T-helper 17 cell (primary cell): ENCODE data around the gene HNRNPC. TPM values are rescaled to one million over a fixed set of nuclear protein-coding genes. Genes with fewer than 3 reads are reported as not detected.
"Not testable (repeated sequence)": the region's sequence is repeated elsewhere in the genome, so short reads cannot be mapped to it uniquely, and the experiment has no call there.

Experiments
- ATAC-seq: fragments of 150-1000 bp; cut with Tn5 transposase; 2 replicates; pipeline ENCODE4 v1.10.0; 2021; ENCODE audit warnings: mild to moderate bottlenecking, moderate library complexity
- DNase-seq, 3 donors: peaks; one replicate each; pipeline versions ENCODE4 v3.0.0 to v3.0.0-alpha.2; 2020 to 2021
- H3K9me3 ChIP-seq: one replicate; pipeline ENCODE4 v1.7.0; 2013; ENCODE audit warnings: low read length, mild to moderate bottlenecking; ENCODE audit not compliant: control insufficient read depth, poor library complexity, severe bottlenecking
- H3K27ac Mint-ChIP-seq: one replicate; pipeline ENCODE4 v1.8.0; 2022; ENCODE audit warnings: mild to moderate bottlenecking, moderate library complexity, mixed read lengths
- H3K27me3 Mint-ChIP-seq: one replicate; pipeline ENCODE4 v1.8.0; 2022; ENCODE audit warnings: mixed read lengths
- H3K36me3 Mint-ChIP-seq: one replicate; pipeline ENCODE4 v1.8.0; 2022; ENCODE audit warnings: low read depth, mixed read lengths
- H3K4me1 Mint-ChIP-seq: one replicate; pipeline ENCODE4 v1.8.0; 2022; ENCODE audit warnings: mild to moderate bottlenecking, mixed read lengths
- H3K4me3 Mint-ChIP-seq: one replicate; pipeline ENCODE4 v1.8.0; 2022; ENCODE audit warnings: mild to moderate bottlenecking, moderate library complexity, mixed read lengths
- total RNA-seq, 4 donors: library from RNA in 2 of 4; stranded (reverse) in 2 of 4; gene quantifications; one replicate each; pipeline ENCODE4 v1.2.3 and lab custom pipeline; 2022 to 2026

HNRNPC gene
- total RNA-seq, 2 donors from 2014 or later, result 576 to 580 TPM

DNA sequence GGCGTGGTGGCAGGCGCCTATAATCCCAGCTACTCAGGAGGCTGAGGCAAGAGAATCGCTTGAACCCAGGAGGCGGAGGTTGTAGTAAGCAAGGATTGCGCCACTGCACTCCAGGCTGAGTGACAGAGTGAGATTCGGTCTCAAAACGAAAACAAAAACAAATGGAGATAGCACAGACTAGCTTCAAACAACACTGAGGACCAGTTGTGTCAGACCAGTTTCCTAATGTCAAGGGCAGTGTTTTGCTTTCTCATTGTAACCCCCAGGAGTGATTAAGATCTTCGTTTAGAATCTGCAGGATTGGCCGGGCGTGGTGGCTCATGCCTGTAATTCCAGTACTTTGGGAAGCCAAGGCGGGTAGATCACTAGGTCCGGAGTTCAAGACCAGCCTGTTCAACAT, 29.1 kb upstream of the HNRNPC start:
- ATAC-seq (no peak), DNase-seq (no peak)
- Mint-ChIP-seq H3K27me3 (peaks cover 11% of the 10 kb centered on the region), H3K4me3 (no peak overlapping the region), H3K36me3 (no peaks in the 10 kb centered on the region), H3K27ac (no peak overlapping the region), H3K4me1 (peaks cover 8% of the 10 kb centered on the region)
- no peaks in the 10 kb centered on the region for H3K9me3 ChIP-seq

DNA sequence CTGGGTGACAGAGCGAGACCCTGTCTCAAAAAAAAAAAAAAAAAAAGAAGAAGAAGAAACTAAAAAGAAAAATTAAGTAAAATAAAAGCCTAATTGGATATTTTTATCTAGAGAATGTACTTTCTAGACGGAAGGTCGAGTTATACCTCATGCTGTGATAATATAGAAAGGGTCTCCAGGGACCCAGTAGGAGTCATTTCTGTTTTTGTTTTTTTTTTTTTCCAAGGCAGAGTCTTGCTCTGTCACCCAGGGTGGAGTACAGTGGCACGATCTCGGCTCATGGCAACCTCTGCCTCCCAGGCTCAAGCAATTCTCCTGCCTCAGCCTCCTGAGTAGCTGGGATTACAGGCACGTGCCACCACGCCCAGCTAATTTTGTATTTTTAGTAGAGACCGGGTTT, 24.8 kb upstream of the HNRNPC start:
- not testable (repeated sequence) for H3K4me3 Mint-ChIP-seq, H3K27ac Mint-ChIP-seq, ATAC-seq, H3K36me3 Mint-ChIP-seq, DNase-seq, H3K9me3 ChIP-seq, H3K4me1 Mint-ChIP-seq
- H3K27me3 Mint-ChIP-seq, result peaks cover 11% of the 10 kb centered on the region

DNA sequence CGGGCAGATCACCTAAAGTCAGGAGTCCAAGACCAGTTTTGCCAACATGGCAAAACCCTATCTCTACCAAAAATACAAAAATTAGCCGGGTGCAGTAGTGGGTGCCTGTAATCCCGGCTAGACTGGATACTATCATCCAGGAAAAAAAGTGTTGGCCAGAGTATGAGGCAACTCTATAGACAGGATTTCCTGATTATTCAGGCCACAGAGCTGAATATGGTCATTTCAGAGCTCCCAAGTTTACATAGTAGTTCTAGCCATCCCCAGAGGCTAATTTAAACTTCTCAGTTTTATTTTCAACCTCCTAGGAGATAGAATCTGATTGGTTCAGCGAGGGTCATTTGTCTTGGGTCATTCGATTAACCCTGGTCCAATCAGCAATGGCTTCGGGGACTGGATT, 17.9 kb upstream of the HNRNPC start:
- no peak overlapping the region for H3K4me3 Mint-ChIP-seq
- DNase-seq, result no peak
- ATAC-seq, result no peak
- peaks cover 5% of the 10 kb centered on the region for H3K4me1 Mint-ChIP-seq
- no peaks in the 10 kb centered on the region for H3K9me3 ChIP-seq
- H3K27ac Mint-ChIP-seq, result no peak overlapping the region
- peaks cover 6% of the 10 kb centered on the region for H3K36me3 Mint-ChIP-seq
- peaks cover 13% of the 10 kb centered on the region for H3K27me3 Mint-ChIP-seq

DNA sequence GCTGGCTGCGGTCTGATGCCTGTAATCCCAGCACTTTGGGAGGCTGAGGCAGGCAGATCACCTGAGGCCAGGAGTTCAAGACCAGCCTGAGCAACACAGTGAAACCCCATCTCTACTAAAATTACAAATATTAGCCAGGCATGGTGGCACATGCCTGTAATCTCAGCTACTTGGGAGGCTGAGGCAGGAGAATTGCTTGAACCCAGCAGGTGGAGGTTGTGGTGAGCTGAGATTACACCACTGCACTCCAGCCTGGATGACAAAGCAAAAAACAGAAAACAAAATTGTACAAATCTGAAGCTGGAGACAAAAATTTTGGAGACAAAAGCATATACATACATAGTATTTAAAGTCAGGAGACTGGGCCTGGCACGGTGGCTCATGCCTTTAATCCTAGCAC, 17.3 kb upstream of the HNRNPC start:
- not testable (repeated sequence) for H3K4me3 Mint-ChIP-seq, H3K4me1 Mint-ChIP-seq, DNase-seq, H3K9me3 ChIP-seq, H3K27ac Mint-ChIP-seq, ATAC-seq, H3K36me3 Mint-ChIP-seq
- H3K27me3 Mint-ChIP-seq, result peaks cover 13% of the 10 kb centered on the region

DNA sequence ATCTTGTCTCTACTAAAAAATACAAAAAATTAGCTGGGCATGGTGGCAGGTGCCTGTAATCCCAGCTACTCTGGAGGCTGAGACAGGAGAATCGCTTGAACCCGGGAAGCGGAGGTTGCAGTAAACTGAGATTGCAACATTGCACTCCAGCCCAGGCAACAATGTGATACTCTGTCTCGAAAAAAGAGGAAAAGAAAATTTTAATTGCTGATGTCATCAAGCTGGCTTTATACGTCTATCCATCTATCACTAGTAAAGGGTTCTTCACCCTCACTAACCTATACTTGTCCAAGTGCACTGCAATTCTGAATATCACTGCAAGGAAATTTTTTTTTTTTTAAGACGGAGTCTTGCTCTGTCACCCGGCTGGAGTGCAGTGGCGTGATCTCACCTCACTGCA, 12.7 kb upstream of the HNRNPC start:
- H3K9me3 ChIP-seq, H3K27ac Mint-ChIP-seq, DNase-seq, H3K36me3 Mint-ChIP-seq, H3K4me3 Mint-ChIP-seq, H3K4me1 Mint-ChIP-seq, ATAC-seq: not testable (repeated sequence)
- H3K27me3 Mint-ChIP-seq, result peaks cover 13% of the 10 kb centered on the region

DNA sequence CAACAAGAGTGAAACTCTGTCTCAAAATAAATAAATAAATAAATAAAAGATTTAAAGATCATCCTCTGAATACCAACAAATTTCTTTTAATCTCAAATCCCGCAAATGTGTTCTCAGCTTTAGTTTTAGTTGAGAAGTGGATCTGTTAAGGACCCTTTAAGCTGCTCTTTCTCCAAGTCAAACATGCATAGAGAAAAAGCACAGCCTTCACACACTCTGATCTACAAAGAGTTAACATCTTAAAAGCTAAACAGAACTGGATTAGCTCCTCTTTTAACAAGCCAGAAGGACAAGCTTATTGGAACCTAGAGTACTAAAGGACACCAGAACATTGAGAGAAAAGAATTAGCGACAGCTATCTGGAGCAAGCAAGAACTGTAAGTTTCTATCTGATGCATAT, 10.5 kb upstream of the HNRNPC start, which contains the start of gene RPGRIP1:
RPGRIP1 (plus strand) TSS at position 301 of the 400 bp plus-strand sequence. CDS start 7,894 bp downstream, outside the sequence.
- no peaks in the 10 kb centered on the region for H3K9me3 ChIP-seq
- Mint-ChIP-seq H3K4me1 (peaks cover 5% of the 10 kb centered on the region), H3K27ac (no peak within 1 kb of the TSS), H3K4me3 (no peak within 1 kb of the TSS), H3K27me3 (peaks cover 2% of the 10 kb centered on the region), H3K36me3 (no peaks in the 10 kb centered on the region)
- DNase-seq, result no peak
- no peak for ATAC-seq

DNA sequence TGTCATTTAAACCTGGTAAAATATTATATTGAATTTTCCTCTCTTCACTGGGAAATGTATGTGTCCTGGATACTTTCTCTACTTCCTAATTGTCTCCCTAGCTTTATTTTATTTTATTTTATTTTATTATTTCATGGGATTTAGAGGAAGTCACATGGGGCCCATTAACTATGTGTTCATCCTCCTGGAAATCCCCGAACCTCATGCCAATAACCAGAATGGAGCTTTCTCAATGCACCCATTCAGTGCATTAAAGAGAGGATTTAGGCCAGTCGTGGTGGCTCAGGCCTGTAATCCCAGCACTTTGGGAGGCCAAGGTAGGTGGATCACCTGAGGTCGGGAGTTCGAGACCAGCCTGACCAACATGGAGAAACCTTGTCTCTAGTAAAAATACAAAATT, 9.4 kb upstream of the HNRNPC start:
- H3K9me3 ChIP-seq, result no peaks in the 10 kb centered on the region
- peaks cover 4% of the 10 kb centered on the region for H3K4me1 Mint-ChIP-seq
- H3K4me3 Mint-ChIP-seq, result no peak overlapping the region
- H3K36me3 Mint-ChIP-seq, result no peaks in the 10 kb centered on the region
- no peak overlapping the region for H3K27ac Mint-ChIP-seq
- H3K27me3 Mint-ChIP-seq, result no peaks in the 10 kb centered on the region
- no peak for ATAC-seq
- no peak for DNase-seq

DNA sequence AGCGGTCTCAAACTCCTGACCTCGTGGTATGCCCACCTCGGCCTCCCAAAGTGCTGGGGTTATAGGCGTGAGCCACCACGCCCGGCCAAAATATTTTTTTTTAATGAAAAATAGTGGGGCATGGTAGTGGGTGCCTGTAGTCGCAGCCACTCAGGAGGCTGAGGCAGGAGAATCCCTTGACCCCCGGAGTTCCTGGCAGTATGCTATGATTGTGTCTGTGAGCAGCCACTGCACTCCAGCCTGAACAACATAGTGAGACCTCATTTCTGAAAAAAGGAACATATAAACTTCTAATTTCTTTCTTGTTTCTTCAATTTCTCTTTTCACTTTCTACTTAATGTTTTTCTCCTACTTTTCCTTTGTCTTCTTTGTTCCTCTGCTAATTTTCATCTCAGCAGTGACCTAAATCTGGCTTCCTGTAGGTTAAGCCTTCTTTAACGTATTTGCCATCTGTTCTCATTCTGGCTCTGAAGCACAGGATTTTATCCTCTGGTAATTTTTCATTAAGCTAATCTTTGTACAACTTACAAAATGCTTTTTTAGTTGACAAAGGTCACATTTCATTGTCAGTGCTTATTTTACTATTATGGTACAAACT, 6.1 kb upstream of the HNRNPC start:
- Mint-ChIP-seq H3K27ac (peak overlapping the region; percentile 86), H3K4me1 (peaks cover 4% of the 10 kb centered on the region), H3K36me3 (no peaks in the 10 kb centered on the region), H3K4me3 (peak overlapping the region; percentile 67), H3K27me3 (no peaks in the 10 kb centered on the region)
- H3K9me3 ChIP-seq, result no peaks in the 10 kb centered on the region
- ATAC-seq (peak; percentile 46), DNase-seq (no peak)

DNA sequence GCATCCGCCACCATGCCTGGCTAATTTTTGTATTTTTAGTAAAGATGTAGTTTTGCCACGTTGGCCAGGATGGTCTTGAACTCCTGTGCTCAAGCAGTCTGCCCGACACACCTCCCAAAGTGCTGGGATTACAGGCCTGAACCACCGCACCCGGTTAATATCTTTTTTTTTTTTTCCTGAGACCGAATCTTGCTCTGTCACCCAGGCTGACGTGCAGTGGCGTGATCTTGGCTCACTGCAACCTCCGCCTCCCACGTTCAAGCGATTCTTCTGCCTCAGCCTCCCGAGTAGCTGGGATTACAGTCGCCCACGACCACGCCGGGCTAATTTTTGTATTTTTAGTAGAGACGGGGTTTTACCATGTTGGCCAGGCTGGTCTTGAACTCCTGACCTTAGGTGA, 3.4 kb upstream of the HNRNPC start:
- not testable (repeated sequence) for H3K27me3 Mint-ChIP-seq, DNase-seq, ATAC-seq, H3K36me3 Mint-ChIP-seq, H3K9me3 ChIP-seq, H3K4me3 Mint-ChIP-seq
- Mint-ChIP-seq H3K4me1 (peaks cover 16% of the 10 kb centered on the region), H3K27ac (peak overlapping the region; percentile 19)

DNA sequence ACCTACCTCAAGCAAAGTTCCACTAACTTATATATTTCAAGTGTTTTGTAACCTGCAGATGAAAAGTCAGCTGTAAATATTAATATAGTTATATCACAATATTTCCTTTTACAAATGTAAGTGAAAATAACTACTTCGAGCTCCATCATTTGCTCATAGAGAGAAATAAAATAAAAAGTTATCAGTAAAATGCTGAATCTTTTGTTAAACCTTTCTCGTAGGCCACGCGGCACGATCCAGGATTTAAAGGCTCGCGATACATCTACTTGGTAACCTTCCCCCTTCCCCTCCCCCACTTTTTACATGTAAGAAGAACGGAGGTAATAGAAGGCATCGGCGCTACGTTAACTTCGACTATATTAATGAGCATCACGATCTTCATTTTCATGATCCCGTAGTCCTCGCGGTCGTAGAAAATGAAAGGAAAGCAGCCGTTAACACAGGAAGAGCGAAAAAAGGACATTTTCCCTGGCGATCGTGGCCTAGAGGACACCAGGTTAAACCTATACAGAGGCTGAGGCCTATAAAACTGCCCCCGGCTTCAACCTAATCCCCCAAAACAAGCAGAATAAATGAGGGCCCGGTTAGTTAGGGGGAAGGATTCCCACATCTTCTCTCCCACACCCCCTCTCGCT, 508 bp downstream of the HNRNPC start:
- DNase-seq (no peak), ATAC-seq (no peak)
- peaks cover 9% of the 10 kb centered on the region for H3K36me3 Mint-ChIP-seq
- H3K27me3 Mint-ChIP-seq, result no peaks in the 10 kb centered on the region
- H3K4me1 Mint-ChIP-seq, result peaks cover 41% of the 10 kb centered on the region
- H3K27ac Mint-ChIP-seq, result peak overlapping the region; percentile 100
- peak overlapping the region; percentile 99 for H3K4me3 Mint-ChIP-seq
- no peaks in the 10 kb centered on the region for H3K9me3 ChIP-seq

DNA sequence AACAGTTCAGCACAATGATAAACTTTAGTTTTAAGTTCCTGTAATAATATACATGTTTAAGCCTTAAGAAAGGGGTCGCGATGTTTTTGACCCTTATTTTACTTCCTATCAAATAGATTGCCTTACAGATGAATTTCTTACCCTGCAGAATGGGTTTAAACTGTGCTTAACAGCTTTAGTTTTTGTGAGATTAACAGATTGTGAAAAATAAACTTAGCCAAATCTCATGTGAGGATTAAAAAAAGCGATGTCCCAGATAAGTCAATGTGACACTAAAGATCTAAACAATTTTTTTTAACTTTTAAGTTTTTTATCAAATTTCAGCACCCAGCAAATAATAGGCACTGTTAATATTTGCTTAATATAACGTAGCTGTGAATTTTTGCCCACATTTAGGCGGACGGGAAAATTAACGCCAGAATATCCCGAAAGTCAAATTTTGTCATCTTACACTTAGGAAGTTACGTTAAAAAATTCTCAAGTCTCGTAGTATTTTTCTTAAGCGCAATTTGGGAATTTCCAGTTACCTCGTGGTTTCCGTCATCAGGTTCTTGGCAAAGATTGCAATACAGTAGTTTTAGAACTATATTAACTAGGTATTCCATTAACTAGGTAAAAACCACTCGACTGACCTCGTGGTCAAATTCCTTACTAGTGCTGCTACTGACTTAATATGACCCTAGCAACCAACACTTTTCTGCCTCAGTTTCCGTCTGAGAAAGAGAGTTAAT, 1.2 kb downstream of the HNRNPC start:
- no peaks in the 10 kb centered on the region for H3K9me3 ChIP-seq
- peaks cover 9% of the 10 kb centered on the region for H3K36me3 Mint-ChIP-seq
- peak overlapping the region; percentile 99 for H3K4me3 Mint-ChIP-seq
- no peaks in the 10 kb centered on the region for H3K27me3 Mint-ChIP-seq
- no peak for DNase-seq
- peaks cover 46% of the 10 kb centered on the region for H3K4me1 Mint-ChIP-seq
- no peak for ATAC-seq
- H3K27ac Mint-ChIP-seq, result peak overlapping the region; percentile 100

DNA sequence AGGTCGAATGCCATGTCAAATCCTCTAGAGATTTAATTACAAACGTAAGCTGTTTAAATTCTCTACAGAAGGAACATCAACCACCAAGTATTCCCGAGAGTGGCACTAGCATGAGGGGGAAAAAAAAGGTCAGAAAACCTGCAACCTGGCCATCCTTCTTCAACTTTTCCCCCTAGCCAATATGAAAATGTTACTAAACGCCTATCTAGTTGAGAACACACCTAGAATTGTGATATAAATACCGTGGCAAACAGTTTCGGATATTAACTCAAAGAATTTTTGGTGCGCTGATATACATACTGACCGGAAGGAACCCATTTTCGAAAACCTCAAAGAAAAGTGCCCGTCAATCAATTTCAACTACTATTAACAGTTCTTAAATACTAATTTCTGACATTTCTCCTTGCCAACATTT, 1.8 kb downstream of the HNRNPC start:
- Mint-ChIP-seq H3K4me1 (peaks cover 52% of the 10 kb centered on the region), H3K36me3 (peaks cover 12% of the 10 kb centered on the region), H3K27ac (peak overlapping the region; percentile 100), H3K27me3 (no peaks in the 10 kb centered on the region), H3K4me3 (peak overlapping the region; percentile 99)
- DNase-seq, result no peak
- no peak for ATAC-seq
- no peaks in the 10 kb centered on the region for H3K9me3 ChIP-seq

DNA sequence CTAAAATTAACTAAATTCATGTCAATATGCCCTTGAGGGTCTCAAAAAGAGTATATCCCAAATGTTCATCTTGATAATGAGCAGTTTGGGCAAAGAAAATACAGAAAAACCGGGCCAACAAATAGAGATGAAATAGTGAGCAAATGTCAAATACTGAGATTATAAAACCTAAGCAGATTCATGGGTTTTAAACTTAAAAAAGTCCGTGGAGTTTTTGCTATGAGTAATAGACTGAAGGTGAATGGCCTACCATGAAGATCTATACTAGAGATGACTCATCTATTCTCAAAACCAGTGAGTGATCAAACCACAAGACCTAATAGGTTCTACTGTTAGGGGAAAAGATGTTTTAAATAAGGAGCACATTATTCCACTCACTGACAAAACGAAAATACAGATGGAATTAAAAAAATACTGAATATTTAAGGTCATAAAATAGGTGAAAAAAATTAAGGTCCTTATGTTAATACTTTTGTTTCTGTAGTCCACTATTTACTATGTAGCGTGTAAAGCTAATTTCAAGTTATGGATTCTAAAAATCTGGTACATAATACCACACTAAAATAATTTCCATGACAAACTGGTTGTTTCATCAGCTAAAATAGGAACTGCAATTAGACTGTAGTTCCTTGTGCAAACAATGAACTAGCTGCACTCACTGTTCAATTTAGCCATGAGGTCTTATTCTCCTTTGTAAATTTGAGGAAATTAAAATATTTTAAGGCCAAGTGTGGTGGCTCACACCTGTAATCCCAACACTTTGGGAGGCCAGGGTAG, 5.0 kb downstream of the HNRNPC start:
- H3K9me3 ChIP-seq, result no peaks in the 10 kb centered on the region
- H3K4me3 Mint-ChIP-seq, result peak overlapping the region; percentile 99
- peaks cover 59% of the 10 kb centered on the region for H3K4me1 Mint-ChIP-seq
- peak overlapping the region; percentile 100 for H3K27ac Mint-ChIP-seq
- DNase-seq (no peak), ATAC-seq (peak; percentile 71)
- no peaks in the 10 kb centered on the region for H3K27me3 Mint-ChIP-seq
- peaks cover 10% of the 10 kb centered on the region for H3K36me3 Mint-ChIP-seq
